Measurements from ENCODE around the gene APOL1. TPM values are rescaled to one million over a fixed set of nuclear protein-coding genes. Genes with fewer than 3 reads are reported as not detected.
A peak's percentile ranks its signal among the peaks of the same experiment; 100 is the strongest.

APOL1 gene
- total RNA-seq, 1 donor from 2014 or later: 15.2 TPM

- no peak overlapping the region for H3K4me3 ChIP-seq
- no peak for DNase-seq
- intact Hi-C loops (cut with micrococcal nuclease): loop anchor here (5.0 kb wide), 1 partner anchor 170 kb away; no protein-coding TSS in a partner anchor
- H3K4me1 ChIP-seq: peaks cover 15% of the 10 kb centered on the region
- H3K27me3 ChIP-seq (ENCODE audit: low read depth): no peaks in the 10 kb centered on the region
- H3K9me3 ChIP-seq (replicated peaks): no peaks in the 10 kb centered on the region
- H3K36me3 ChIP-seq: peaks cover 100% of the 10 kb centered on the region
- TF ChIP-seq CTCF (IDR thresholded peaks at IDR 0.05; ENCODE audit: borderline replicate concordance): no peak
- H3K27ac ChIP-seq (replicated peaks): peak overlapping the region; percentile 22
These were observed 49.6 kb downstream of the APOL1 start for GRCh38 chr22:36302439-36303114.

GRCh38 chr22:36303115-36303467 is 50.2 kb downstream of the APOL1 start:
- H3K36me3 ChIP-seq: peaks cover 100% of the 10 kb centered on the region
- H3K9me3 ChIP-seq (replicated peaks): no peaks in the 10 kb centered on the region
- H3K27ac ChIP-seq (replicated peaks): peak overlapping the region; percentile 20
- peaks cover 15% of the 10 kb centered on the region for H3K4me1 ChIP-seq
- H3K4me3 ChIP-seq: no peak overlapping the region
- intact Hi-C loops (cut with micrococcal nuclease): loop anchor here (5.0 kb wide), 1 partner anchor 169 kb away; no protein-coding TSS in a partner anchor
- no peaks in the 10 kb centered on the region for H3K27me3 ChIP-seq (ENCODE audit: low read depth)
- no peak for DNase-seq
- TF ChIP-seq CTCF (IDR thresholded peaks at IDR 0.05; ENCODE audit: borderline replicate concordance): no peak

GRCh38 chr22:36303874-36304273 is 50.9 kb downstream of the APOL1 start:
- Histone ChIP-seq H3K27me3 (ENCODE audit: low read depth) (no peaks in the 10 kb centered on the region), H3K36me3 (peaks cover 100% of the 10 kb centered on the region), H3K9me3 (replicated peaks) (no peaks in the 10 kb centered on the region), H3K4me3 (no peak overlapping the region), H3K27ac (replicated peaks) (peak overlapping the region; percentile 39), H3K4me1 (peaks cover 15% of the 10 kb centered on the region)
- TF ChIP-seq CTCF (IDR thresholded peaks at IDR 0.05; ENCODE audit: borderline replicate concordance): no peak
- intact Hi-C loops (cut with micrococcal nuclease): loop anchor here (5.0 kb wide), 1 partner anchor 168 kb away; no protein-coding TSS in a partner anchor
- DNase-seq: no peak

- Histone ChIP-seq H3K27me3 (ENCODE audit: low read depth) (no peaks in the 10 kb centered on the region), H3K4me3 (no peak overlapping the region), H3K36me3 (peaks cover 100% of the 10 kb centered on the region), H3K27ac (replicated peaks) (peak overlapping the region; percentile 39), H3K4me1 (peaks cover 15% of the 10 kb centered on the region), H3K9me3 (replicated peaks) (no peaks in the 10 kb centered on the region)
- TF ChIP-seq CTCF (IDR thresholded peaks at IDR 0.05; ENCODE audit: borderline replicate concordance): no peak
- intact Hi-C loops (cut with micrococcal nuclease): loop anchor here (5.0 kb wide), 1 partner anchor 168 kb away; no protein-coding TSS in a partner anchor
- DNase-seq: no peak
These were observed 51.5 kb downstream of the APOL1 start for GRCh38 chr22:36304429-36304828.

- TF ChIP-seq CTCF (IDR thresholded peaks at IDR 0.05; ENCODE audit: borderline replicate concordance): no peak
- Histone ChIP-seq H3K4me3 (no peak overlapping the region), H3K9me3 (replicated peaks) (no peaks in the 10 kb centered on the region), H3K27ac (replicated peaks) (no peak overlapping the region), H3K27me3 (ENCODE audit: low read depth) (no peaks in the 10 kb centered on the region), H3K4me1 (peaks cover 11% of the 10 kb centered on the region), H3K36me3 (peaks cover 100% of the 10 kb centered on the region)
- no peak for DNase-seq
- intact Hi-C loops (cut with micrococcal nuclease): no loop called here
These were observed 52.9 kb downstream of the APOL1 start for GRCh38 chr22:36305813-36306212.
